ENCODE data around the gene WDR77.

The WDR77 gene

DNA sequence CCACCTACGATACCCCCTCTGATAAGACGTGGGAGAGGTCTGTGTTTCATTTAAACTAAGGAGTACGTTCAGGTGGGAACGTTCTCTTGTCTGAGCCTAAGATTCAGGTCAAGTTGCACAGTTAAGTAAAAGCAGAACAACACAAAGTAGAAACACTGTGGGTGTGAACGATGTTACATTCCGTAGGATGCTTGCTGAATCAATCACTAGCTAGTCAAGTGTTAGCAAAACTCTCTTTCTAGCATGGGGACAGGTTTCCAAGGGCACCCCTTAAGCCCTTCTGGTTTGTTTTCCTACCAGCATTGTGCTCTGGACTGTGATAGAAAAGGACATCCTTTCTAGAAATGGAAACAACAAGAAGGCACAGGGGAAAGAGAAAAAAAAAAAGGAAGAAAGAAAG lies 38.1 kb upstream of the WDR77 start:
- no peak for DNase-seq (ENCODE audit: insufficient read length, low spot score)
- no peak for FAIRE-seq
- TF ChIP-seq, protein P1, sequence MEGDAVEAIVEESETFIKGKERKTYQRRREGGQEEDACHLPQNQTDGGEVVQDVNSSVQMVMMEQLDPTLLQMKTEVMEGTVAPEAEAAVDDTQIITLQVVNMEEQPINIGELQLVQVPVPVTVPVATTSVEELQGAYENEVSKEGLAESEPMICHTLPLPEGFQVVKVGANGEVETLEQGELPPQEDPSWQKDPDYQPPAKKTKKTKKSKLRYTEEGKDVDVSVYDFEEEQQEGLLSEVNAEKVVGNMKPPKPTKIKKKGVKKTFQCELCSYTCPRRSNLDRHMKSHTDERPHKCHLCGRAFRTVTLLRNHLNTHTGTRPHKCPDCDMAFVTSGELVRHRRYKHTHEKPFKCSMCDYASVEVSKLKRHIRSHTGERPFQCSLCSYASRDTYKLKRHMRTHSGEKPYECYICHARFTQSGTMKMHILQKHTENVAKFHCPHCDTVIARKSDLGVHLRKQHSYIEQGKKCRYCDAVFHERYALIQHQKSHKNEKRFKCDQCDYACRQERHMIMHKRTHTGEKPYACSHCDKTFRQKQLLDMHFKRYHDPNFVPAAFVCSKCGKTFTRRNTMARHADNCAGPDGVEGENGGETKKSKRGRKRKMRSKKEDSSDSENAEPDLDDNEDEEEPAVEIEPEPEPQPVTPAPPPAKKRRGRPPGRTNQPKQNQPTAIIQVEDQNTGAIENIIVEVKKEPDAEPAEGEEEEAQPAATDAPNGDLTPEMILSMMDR (IDR thresholded peaks at IDR 0.05; ENCODE audit: insufficient read depth, missing control alignments) = no peak

DNA sequence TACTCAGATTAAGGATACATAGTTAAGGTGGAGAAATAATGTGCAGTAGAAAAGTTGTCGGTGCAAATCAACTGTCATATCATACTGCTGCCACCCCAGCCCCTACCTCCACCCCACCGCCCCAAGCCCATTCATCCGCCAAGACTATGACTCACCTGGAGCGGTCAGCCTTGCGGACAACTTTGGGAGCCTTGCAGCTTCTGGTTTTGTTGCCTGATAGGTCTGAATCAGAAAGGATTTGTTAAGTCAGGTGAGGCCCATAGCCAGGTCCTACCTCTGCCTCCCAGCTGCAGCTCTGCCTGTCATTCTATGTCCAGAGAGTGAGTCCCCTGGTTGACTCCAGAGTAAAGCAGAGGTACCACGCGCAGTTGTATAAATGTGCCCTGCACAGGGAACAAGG lies 37.4 kb upstream of the WDR77 start:
- TF ChIP-seq, protein P1 (IDR thresholded peaks at IDR 0.05; ENCODE audit: insufficient read depth, missing control alignments) = no peak
- DNase-seq (ENCODE audit: insufficient read length, low spot score) (no peak), FAIRE-seq (no peak)

DNA sequence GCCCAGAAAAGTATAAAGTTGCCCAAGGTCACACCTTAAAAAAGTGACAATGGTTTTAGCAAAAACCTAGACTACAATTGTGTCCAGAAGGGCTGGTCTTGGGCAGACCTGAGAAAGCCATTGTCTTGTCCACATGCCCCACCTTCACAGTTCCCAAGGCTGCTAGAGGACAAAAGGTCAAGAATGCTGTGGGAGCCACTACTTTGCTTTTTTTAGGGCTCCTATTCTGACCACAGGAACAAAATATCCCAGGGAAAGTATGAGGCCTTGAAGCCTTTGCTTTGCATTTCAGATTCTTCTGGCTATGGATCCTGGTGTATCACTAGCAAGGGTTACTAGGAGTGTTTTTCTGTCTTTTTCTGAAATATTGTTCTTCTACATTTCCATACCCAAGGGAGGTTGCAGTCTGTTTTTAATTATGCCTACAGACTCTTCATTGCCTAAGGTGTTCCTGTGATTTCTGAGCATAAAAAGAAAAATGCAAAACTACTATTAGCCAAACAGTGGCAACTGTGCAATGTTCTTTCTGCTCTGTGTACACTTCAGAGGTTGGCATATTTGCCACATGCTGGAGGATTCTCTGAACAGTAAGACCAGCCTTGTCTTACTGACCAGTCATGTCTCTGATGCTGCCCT lies 35.5 kb upstream of the WDR77 start:
- FAIRE-seq = no peak
- DNase-seq (ENCODE audit: insufficient read length, low spot score) = no peak
- TF ChIP-seq, protein P1 (IDR thresholded peaks at IDR 0.05; ENCODE audit: insufficient read depth, missing control alignments) = no peak

DNA sequence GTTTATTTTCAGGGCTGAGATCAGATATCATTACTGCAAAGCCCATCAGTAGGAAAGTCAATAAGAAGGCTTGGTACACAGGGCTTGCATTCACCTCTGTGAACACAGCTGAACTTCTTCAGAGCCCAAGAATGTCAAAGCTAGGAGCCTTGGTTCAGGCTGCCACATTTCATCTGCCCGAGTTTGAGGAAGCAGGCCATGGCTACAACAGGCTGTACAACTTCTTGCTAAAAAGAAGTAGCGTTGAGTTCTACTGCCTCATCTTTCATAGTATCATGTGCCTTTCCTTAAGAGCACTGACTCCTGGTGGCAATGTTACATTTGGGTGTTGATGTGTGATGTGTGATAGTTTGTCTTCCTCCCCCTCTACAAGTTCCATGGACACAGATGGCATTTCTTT lies 34.8 kb upstream of the WDR77 start:
- TF ChIP-seq, protein P1 (IDR thresholded peaks at IDR 0.05; ENCODE audit: insufficient read depth, missing control alignments) = no peak
- DNase-seq (ENCODE audit: insufficient read length, low spot score) = no peak
- FAIRE-seq = no peak

DNA sequence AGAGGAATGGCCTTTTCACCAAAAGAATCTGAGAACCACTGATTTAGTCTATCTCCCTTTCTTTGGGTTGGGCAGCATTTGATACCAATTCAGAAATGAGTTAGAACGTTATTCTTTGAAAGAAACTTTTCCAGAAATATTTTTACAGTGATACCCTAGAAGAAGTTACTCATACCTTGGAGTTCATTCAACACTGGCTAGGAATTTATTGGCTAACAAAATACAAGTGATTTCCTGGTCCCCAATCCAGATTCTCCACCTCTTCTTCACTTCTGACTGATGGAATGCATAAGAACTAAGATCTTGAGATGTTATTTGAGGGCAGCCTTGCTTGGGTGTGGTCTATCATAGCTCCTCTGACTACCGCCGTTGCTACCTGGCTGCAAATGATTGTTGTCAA lies 34.1 kb upstream of the WDR77 start:
- no peak for FAIRE-seq
- DNase-seq (ENCODE audit: insufficient read length, low spot score) = no peak
- TF ChIP-seq, protein P1 (IDR thresholded peaks at IDR 0.05; ENCODE audit: insufficient read depth, missing control alignments) = no peak

DNA sequence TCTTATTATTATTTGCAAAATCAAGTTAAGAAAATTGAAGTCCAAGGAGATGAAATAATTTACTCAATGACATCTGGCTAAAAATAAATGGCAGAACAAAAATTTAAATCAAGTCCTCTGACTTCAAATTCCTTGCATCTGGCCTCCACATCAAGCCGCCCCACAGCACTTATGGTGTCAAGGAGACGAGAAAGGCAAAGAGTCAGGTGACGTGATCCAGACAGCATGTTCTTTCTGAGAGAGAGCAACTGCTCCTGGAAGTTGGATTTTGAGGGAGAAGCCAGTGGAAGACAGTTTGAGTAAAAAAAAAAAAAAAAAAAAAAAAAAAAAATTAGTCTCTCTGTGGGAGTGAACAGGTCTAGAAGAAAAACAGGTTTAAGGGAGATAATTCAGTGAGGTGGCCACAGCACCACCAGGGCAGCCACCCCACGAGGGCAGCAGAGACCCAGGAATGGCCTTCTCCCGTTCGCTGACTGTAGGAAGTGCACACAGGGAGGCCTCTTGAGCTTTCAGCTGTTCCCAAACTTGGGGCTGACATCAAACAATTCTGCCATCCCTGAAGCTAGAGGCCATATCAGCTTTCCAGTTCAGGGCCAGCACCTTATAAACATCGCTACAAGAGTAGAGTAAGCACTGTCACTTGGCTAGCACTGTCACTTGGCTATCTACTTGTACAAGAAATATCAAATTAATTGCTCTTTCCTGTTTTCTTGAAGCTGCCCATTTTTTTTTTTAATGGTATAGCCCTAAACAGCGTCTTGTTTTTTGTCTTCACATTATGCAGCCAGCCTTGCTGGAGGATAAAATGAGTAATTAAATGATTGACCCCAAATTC lies 32.5 kb upstream of the WDR77 start:
- TF ChIP-seq, protein P1 (IDR thresholded peaks at IDR 0.05; ENCODE audit: insufficient read depth, missing control alignments) = peak; percentile 45
- no peak for FAIRE-seq
- no peak for DNase-seq (ENCODE audit: insufficient read length, low spot score)

DNA sequence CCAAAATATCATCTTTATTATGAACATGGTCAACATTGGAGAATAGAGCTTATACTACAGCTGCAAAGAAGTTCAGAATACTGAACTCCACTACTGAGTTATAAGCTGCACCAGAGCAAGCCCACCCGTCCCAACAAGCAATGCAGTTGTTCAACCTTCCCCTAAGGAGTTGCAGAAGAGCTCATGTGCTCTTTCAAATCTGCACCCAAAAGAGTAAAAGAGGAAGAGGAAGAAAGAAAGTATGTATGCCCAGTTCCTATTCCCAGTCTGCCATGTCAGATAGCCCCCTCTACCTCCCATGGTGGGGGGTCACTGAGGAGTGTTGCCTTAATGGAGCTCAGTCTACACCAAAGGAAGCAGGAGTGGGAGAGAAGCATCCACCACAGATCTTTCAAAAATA lies 31.6 kb upstream of the WDR77 start:
- no peak for FAIRE-seq
- TF ChIP-seq, protein P1 (IDR thresholded peaks at IDR 0.05; ENCODE audit: insufficient read depth, missing control alignments) = no peak
- DNase-seq (ENCODE audit: insufficient read length, low spot score) = no peak
